ENCODE data around the gene CPOX.
"Not testable (repeated sequence)": the region's sequence is repeated elsewhere in the genome, so short reads cannot be mapped to it uniquely, and the experiment has no call there.

CPOX gene

DNA sequence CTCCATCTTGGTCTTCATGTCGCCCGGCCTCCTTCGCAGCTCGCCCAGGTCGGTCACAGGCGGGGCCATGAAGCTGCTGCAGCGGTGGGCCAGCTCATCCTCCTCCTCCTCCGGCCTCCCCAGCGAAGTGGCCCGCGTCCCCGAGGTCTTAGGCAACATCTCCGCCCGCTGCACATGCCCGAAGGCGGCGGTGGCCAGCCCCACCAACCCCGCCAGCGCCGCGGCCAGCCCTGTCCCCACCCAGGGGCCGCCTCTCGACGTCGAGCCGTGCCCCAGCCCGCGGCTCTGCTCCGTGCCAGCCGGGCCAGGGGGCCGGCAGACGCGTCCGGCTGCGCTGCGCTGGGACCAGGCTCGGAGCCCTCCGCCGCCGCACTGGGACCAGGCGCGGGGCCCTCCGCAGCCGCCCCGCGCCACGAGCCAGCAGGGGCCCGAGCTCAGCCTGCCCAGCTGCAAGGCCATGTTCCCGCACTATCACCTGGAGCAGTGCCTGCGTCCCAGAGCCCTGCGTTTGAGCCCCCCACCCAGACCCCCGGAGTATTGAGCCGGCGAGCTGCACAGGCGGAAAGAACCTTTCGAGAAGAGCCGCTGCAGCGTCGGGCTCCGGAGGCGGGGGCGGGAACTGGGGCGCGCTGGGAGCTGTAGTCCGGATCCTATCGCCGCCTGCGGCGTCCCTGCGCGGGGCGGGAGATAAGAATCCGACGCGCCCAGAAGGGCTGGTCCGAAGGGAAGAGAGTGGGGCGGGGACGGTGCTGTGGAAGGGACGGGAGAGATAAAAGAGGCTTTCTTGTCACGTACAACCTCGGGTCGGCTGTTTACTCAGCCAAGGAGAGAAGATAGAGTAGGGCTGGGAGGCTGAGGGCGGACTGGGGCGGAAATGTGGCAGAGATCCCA lies at the start of gene CPOX:
Gene CPOX, minus strand, starts transcription at position 566 of the 891 bp plus-strand sequence. Its CDS starts 107 bp downstream, at position 459.
- peak; percentile 51 to 68 for DNase-seq (ENCODE audit: low read depth in 2 of 2)

DNA sequence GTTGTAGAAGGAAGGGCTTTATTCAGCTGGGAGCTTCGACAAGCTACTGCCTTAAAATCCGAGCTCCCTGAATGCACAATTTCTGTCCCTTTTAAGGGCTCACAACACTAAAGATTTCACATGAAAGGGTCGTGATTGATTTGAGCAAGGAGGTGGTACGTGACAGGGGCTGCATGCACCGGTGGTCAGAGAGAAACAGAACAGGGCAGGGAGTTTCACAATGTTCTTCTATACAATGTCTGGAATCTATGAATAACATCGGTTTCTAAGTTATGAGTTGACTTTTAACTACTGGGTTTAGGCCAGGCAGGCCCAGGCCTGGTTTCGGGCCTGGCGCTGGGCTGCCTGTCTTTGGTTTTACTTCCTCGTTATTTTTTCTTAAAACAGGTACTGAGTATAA lies 49.4 kb upstream of the CPOX start:
- DNase-seq (ENCODE audit: low read depth in 2 of 2): not testable (repeated sequence)

DNA sequence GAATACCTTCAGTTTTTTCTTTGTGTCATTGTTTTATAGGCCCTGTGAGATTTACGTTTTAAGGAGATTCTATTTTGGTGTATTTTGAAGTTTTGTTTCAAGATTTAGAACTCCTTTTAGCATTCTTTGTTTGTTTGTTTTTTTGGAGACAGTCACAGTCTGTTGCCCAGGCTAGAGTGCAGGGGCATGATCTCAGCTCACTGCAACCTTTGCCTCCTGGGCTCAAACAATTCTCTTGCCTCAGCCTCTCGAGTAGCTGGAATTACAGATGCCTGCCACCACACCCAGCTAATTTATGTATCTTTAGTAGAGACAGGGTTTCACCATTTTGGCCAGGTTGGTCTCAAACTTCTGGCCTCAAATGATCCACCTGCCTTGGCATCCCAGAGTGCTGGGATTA lies 48.3 kb upstream of the CPOX start:
- not testable (repeated sequence) for DNase-seq (ENCODE audit: low read depth in 2 of 2)

DNA sequence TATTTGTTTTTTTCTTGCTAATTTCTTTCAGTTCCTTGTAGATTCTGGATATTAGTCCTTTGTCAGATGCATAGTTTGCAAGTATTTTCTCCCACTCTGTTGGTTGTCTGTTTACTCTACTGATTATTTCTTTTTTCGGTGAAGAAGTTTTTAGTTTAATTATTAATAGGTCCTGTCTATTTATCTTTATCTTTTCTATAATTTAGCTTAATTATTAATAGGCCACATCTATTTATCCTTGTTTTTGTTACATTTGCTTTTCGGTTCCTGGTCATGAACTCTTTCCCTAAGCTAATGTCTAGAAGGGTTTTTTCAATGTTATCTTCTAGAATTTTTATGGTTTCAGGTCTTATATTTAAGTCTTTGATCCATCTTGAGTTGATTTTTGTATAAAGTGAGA lies 45.1 kb upstream of the CPOX start:
- DNase-seq (ENCODE audit: low read depth in 2 of 2): not testable (repeated sequence)

DNA sequence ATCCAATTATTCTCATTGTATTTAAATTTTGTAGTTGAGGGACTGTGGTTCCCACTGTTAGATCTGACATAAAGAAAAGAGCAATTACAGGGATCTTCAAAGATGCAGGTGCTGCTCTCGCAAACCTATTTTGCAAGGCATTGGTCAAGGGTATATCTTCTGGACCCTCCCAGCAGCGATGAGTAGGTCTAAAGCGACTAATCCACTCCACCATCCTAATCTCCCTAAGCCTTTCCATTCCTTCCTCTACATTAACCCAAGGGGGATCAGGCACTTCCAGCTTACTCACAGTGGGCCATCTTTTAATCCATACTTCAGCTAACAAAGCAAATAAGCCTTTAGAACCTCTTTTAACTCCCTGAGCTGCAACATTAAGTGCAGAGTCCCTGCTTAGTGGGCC lies 37.0 kb upstream of the CPOX start:
- DNase-seq (ENCODE audit: low read depth in 2 of 2): no peak

DNA sequence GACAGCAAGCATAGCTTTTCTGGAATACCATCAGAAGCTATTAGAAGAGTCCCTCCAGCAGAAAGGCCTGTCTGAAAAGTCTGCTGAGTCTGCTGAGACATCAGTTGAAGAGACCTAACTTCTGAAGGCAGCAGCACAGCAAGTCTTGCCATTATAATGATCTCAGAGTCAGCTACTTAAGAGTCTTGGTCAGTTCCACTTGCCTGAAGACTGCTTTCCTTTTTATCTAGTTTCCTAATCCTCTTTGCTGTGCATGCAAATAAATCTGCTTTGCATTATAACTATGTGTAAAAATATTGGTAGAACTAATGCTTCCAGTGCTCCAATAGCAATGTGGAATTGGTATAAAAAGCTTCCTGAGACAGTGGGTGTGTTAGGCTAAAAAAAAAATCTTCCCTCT lies 34.9 kb upstream of the CPOX start:
- no peak for DNase-seq (ENCODE audit: low read depth in 2 of 2)

DNA sequence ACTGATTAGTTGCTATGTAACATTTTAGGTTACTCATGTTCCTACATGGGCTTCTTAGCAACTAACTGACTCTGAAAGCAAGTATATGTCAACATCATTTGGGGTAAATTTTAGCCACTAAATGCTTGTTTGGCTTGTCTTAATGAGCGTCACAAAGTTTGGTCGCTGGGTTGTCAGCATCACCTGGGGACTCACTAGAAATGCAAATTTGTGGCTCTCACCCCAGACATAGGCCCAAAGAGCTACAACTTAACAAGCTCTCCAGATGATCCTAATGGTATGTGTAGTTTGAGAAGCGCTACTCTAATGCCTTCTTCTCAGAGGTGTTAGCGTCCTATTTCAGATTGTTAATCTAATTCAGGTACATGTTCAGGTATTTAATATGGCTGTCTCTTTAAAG lies 32.7 kb upstream of the CPOX start:
- no peak for DNase-seq (ENCODE audit: low read depth in 2 of 2)

DNA sequence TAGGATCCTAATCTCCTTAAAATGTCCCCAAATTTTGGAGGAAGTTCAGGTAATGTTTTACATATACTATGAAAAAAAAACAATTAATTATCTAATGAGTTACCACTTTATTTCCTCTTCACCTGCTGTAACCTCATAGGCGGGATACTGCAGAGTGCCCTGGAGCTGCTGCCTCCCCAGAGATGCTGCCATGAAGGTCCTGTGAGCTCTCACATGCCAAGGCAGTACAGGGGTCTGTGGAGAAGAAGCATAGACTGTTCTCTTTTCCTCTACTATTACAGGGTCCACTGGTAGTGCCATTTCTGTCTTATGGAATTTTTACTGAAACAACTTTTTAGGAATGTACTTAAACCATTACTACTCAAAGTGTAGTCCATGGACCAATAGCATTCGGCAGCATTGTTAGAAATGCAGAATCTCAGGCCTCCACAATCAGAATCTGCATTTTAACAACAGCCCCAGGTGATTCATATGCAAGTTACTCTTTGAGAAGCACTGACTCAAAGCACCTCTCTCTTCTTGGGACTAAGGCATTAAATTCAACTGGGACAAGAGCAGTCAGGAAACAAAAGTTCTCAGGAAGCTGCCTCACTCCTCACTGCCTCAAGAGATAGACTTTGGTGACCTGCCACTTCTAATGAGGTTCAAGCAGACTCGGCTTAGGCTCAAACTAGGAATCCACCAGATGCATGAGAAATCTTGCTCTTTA lies 30.3 kb upstream of the CPOX start:
- DNase-seq (ENCODE audit: low read depth in 2 of 2): no peak

DNA sequence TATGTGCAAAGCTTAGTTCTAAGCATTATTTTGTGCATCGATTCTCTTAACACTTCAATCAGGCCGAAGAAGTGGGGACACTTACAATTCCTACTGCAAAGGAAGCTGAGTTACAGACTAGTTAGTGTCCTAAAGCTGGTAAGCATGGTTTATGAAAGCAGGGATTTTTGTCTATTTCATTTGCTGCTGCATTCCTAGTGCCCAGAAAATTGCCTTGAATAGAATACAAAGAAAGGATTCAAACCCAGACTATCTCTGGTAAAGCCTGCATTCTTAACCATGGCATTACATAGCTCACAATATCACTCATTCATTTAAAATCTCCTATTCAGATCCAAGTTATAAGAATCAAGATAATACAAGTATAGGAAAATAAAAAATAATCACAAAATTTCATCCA lies 24.4 kb upstream of the CPOX start:
- DNase-seq (ENCODE audit: low read depth in 2 of 2): no peak

DNA sequence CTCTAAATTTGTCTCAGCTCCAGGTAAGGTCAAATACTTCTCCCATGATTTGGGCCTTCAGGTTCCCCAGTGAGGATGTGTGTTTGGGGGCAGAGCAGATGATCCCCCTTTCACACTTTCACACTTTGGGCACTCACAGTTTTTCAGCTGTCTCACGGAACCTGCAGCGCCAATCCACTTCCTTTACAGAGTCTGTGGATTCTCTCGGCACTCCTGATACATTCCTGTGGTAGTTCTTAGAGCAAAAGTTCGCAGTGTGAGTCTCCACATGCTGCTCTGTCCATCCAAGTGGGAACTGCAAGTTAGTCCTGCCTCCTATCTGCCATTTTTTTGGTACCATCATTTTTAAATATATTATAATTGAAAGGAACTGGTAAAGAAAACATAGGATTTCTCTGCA lies 20.2 kb upstream of the CPOX start:
- no peak for DNase-seq (ENCODE audit: low read depth in 2 of 2)

DNA sequence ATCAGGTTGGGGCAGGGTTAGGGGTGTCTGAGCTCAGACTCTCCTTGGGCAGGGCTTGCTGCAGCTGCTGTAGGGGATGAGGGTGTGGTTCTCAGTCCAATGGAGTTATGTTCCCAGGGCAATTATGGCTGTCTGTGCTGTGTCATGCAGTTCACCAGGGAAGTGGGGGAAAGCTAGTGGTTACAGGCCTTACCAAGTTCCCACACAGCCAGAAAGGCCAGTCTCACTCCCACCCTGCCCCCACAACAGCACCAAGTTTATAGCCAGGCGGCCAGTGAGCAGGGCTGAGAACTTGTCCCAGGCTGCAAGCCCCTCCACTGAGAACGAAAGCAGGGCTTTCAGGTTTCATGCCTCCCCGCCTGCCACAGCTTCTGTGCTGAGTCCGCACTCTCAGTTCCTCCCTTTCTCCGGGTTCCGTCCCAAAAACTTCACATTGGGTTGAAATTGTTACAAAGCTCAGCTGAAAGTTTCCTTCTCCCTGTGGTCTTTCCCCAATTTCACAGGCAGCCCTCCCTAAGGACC lies 19.6 kb upstream of the CPOX start:
- no peak for DNase-seq (ENCODE audit: low read depth in 2 of 2)

DNA sequence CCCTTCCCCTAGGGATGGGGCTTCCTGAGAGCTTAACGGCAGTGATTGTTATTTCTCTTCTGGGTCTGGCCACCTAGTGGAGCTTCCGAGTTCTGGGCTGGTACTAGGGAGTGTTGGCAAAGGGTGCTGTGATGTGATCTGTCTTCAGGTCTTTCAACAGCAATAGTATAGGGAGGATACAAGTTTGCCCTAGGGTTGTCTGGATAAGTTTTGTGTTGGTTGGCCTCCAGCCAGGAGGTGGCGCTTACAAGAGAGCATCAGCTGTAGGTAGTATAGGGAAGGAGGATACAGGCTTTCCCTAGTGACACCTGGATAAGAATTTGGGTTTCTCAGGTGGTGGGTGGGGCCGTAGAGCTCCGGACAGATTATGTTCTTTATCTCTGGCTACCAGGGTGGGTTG lies 19.2 kb upstream of the CPOX start:
- DNase-seq (ENCODE audit: low read depth in 2 of 2): no peak

DNA sequence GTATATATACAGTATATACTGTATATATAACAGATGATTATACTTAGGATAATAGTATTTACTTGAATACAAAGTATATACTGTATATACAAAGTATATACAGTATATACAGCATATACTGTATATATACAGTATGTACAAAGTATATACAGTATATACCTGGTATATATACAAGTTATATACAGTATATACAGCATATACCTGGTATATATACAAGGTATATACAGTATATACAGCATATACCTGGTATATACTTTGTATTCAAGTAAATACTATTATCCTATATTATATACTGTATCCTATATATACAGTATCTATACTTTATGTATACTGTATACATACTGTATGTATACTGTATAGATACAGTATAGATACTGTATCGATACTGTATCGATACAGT lies 14.6 kb upstream of the CPOX start:
- DNase-seq (ENCODE audit: low read depth in 2 of 2): no peak

DNA sequence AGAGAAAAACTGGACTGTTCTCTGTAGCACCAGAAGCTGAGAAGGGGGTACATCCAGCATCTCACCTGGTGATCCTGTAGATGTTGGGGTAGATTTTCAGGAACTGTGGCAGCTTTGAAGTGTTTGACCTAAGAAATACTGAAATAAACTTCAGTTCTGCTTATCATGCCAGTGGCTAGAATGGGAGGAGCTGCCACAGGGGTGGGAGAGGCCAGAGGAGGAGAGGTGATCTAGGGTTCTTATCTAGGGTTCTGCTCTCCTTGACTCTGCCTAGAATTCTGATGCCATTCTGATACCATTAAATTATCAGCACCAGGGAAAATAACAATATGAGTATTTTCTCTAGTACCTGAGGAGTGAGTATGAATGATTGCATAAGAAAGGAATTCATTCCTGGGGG lies 10.2 kb upstream of the CPOX start:
- no peak for DNase-seq (ENCODE audit: low read depth in 2 of 2)

DNA sequence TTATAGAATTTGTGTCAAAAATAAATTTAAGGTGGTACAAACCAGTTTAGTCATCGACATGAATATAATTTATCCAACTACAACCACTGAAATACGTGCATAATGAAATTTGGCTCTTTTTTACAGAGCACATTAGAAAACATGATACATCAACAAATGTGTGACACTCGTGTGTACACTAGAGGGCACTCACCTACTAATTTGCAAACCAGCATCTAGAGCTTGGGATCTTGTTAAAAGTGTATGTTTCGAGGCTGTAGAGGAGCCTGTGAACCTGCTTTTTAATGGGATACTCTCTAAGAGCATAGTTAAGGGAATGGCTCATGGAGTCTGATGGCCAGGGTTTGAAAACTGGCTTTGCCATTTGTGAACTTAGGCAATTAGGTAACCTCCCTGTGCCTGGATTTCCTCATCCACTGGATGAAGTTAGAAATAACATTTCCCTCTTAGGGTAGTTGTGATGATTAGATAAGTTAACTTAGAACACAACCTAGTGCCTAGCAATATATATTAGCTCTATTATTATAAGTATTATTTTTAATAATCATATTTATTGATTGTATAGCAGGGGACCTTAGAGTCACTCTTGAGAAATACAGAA lies 8.8 kb upstream of the CPOX start:
- DNase-seq (ENCODE audit: low read depth in 2 of 2): no peak

DNA sequence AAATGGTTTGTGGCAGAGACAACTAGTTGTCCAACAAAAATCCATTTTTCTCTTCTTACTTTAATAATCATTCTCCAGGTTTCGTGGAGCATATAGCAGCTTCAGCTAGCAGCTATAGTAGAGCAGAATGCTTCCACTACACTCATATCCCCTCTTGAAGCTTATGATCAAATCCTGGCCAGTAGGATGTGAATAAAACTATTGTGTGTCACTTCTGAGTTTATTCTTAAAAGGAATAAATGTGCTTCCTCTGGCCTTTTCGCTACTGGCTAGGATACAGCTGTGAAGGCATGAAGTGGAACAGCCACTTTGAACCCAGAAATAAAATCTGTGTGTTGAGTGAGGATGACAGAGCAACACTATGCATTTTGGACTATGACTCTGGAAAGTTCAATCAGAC lies 7.8 kb upstream of the CPOX start:
- no peak for DNase-seq (ENCODE audit: low read depth in 2 of 2)

DNA sequence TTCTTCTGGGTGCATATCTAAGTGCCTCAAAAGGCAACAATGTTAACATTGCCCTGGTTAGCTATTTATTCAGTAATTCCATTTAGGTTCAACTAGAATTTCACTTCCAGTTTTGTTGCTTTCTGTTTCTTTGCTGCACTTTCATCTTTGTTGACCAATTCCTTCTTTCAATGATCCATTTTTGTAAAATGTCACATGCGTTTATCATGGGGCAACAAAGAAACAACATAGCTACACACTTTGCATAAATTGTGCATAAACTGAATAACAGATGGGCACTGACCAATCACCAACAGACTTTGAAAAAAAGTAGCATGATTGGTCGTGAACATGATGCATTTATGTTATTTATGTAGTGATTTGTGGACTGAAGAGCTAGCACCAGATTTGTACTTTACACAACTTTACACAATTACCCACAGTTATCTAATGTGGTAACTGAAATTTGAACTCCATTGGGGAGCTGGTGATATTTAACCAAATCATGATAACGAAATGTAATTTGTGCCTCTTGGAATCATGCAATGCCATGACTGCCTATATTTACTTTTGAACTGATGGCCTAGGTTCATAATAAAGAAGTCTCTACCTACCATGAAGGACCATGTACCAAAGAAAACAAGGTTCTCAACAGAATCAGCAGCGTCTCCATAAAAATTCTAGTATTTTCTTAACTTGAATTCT lies 7.1 kb upstream of the CPOX start:
- DNase-seq (ENCODE audit: low read depth in 2 of 2): no peak

DNA sequence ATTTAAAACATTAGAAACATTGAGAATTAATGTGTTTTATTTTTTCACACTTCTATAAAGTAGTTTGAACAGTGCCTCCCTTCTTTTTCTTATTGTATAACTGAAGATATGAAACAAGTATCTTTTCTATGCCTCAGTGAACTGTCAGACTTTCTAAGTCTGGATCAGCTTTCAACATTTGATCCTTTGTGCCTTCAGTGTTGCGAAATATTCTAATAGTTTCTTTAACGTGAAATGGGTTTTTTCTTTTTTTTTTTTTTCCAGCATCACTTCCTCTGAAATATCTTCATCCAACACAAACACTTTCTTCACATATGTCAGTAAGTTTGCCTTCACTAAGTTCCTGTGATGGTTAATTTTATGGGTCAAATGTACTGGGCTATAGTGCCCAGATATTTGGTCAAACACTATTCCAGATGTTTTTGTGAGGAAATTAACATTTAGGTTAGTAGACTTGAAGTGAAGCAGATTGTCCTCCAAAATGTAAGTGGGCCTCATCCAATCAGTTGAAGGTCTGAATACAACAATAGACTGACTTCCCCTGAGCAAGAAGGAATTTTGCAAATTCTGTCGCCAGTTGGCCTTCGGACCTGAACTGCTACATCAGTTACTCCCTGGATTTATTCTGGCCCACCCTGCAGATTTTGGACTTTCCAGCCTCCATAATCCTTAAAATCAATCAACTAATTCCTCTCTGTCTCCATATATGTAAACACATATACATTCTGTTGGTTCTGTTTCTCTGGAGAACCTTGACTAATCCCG lies 6.4 kb upstream of the CPOX start:
- DNase-seq (ENCODE audit: low read depth in 2 of 2): no peak

DNA sequence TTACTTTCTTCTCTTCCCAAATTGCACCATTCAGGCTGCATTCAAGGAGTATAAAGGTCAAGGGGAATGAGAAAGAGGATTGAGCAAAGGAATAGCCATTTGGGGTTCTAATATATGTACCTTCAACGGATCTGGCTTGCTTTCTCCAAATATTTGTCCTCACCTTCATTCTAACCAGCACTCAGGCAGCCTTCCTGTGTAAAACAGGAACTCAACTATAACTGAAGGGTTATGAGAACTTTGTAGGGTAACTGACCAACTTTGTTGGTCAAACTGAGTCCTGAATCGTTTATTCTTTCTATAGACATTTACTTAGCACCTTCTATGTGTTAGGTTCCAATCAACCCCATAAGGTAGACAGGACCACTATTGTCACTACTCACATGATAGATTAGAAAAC lies 5.1 kb upstream of the CPOX start:
- DNase-seq (ENCODE audit: low read depth in 2 of 2): no peak

DNA sequence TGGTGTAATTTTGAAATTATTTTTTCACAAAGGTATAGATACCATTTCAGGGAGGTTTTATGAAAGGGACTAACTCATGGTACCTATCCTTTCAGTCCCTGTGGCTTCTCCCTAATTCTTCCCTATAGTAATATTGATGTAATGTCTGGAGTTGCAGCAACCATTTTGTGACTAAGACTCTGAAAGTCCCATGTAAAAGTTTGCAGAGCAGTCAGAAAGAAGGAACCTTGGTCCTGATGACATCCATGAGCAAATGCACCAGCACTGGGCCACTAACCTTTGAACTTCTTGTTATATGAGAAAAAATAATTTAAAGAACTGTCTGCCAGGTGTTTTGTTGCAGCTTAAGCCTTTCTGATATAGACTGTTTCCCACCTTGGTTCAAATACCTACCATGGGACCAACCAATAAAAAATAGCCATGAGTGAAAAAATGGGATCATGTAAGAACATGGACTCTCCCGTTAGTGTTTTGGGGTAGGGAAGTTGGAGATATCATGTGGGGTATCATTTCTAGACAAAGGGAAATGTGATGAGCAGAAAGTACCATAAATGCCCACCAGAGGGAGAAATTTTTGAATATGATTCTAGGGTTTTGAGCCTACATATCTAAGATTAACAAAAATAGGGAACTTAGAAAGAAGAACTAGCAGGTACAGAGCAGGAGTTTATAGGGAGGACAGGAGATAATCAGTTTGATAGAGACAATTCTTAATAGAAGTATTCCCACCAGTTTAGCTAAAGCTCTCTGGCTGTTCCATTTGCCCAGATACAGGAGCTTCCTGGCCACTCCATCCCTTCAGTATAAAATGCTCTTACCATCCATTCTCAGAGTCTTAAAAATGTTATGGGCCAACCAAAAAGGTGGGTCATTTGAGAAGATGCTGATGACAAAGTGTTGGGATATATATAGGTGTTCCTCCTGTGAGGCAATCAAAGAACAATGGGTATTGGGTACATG lies 3.4 kb upstream of the CPOX start:
- no peak for DNase-seq (ENCODE audit: low read depth in 2 of 2)
